Liver (tissue), 9 donors: Measurements from ENCODE around the gene CD320. TPM values are rescaled to one million over a fixed set of nuclear protein-coding genes. Genes with fewer than 3 reads are reported as not detected.

Experiments used
- DNase-seq: peaks from one replicate; pipeline ENCODE4 v3.0.0-alpha.2; 2017; ENCODE audit warnings: low spot score
- H3K27ac ChIP-seq, 2 donors: one replicate each; pipeline ENCODE4 v1.7.0; 2013; ENCODE audit warnings: inconsistent platforms in 2 of 2, low read length in 2 of 2, control low read depth in 1 of 2, low read depth in 1 of 2, mild to moderate bottlenecking in 1 of 2
- H3K27me3 ChIP-seq, 4 donors: one replicate each; pipeline versions ENCODE4 v1.6.1 to v1.7.0; 2013; ENCODE audit warnings: low read length in 3 of 4, inconsistent platforms in 1 of 4, mild to moderate bottlenecking in 1 of 4, moderate library complexity in 1 of 4; ENCODE audit not compliant: control insufficient read depth in 4 of 4, insufficient read depth in 4 of 4
- H3K36me3 ChIP-seq, 4 donors: one replicate each; pipeline versions ENCODE4 v1.6.1 to v1.7.0; 2013; ENCODE audit warnings: low read length in 3 of 4, mild to moderate bottlenecking in 3 of 4, low read depth in 1 of 4, moderate library complexity in 1 of 4; ENCODE audit not compliant: control insufficient read depth in 4 of 4, insufficient read depth in 3 of 4
- H3K4me1 ChIP-seq, 4 donors: one replicate each; pipeline versions ENCODE4 v1.6.1 to v1.7.0; 2013; ENCODE audit warnings: low read length in 3 of 4, mild to moderate bottlenecking in 3 of 4, moderate library complexity in 1 of 4; ENCODE audit not compliant: control insufficient read depth in 4 of 4, insufficient read depth in 4 of 4
- H3K4me3 ChIP-seq, 3 donors: one replicate each; pipeline versions ENCODE4 v1.6.1 to v1.7.0; 2013; ENCODE audit warnings: low read length in 3 of 3, control low read depth in 1 of 3, low read depth in 1 of 3, mild to moderate bottlenecking in 1 of 3
- H3K9ac ChIP-seq, 2 donors: one replicate each; pipeline ENCODE4 v1.7.0; 2013; ENCODE audit warnings: low read length in 2 of 2, mild to moderate bottlenecking in 2 of 2, moderate library complexity in 2 of 2, control low read depth in 1 of 2, low read depth in 1 of 2
- H3K9me3 ChIP-seq, 4 donors: one replicate each; pipeline versions ENCODE4 v1.6.1 to v1.7.0; 2013; ENCODE audit warnings: low read length in 3 of 4; ENCODE audit not compliant: control insufficient read depth in 4 of 4
- ATF3 ChIP-seq: IDR thresholded peaks from 2 replicates; pipeline ENCODE4 v1.6.1; 2016; ENCODE audit warnings: antibody characterized with exemption
- CTCF ChIP-seq: fragments of 150-350 bp; IDR thresholded peaks from 2 replicates; pipeline ENCODE4 v1.5.1; 2017; ENCODE audit warnings: improper control_type of control experiment, low read depth, low read length; ENCODE audit not compliant: missing input control
- EGR1 ChIP-seq, 2 donors: IDR thresholded peaks; 2 replicates each; pipeline ENCODE4 v1.6.1; 2016 to 2018; ENCODE audit warnings: antibody characterized with exemption in 2 of 2, low read depth in 2 of 2
- FOXA2 ChIP-seq: IDR thresholded peaks from 2 replicates; pipeline ENCODE4 v1.6.1; 2016; ENCODE audit warnings: antibody characterized with exemption
- GABPA ChIP-seq, 2 donors: IDR thresholded peaks in 1 of 2; conservative IDR thresholded peaks in 1 of 2; 2 replicates each; pipeline ENCODE4 v1.6.1; 2016; ENCODE audit warnings: antibody characterized with exemption in 2 of 2, mild to moderate bottlenecking in 1 of 2, moderate library complexity in 1 of 2
- HNF4A ChIP-seq, 2 donors: conservative IDR thresholded peaks; 2 replicates each; pipeline ENCODE4 v1.6.1; 2016; ENCODE audit warnings: antibody characterized with exemption in 2 of 2, mild to moderate bottlenecking in 2 of 2
- HNF4G ChIP-seq: IDR thresholded peaks from 2 replicates; pipeline ENCODE4 v1.6.1; 2016; ENCODE audit warnings: antibody characterized with exemption
- MAX ChIP-seq: IDR thresholded peaks from 2 replicates; pipeline ENCODE4 v1.6.1; 2016; ENCODE audit warnings: antibody characterized with exemption
- NR2F2 ChIP-seq: IDR thresholded peaks from 2 replicates; pipeline ENCODE4 v1.6.1; 2016; ENCODE audit warnings: antibody characterized with exemption
- RAD21 ChIP-seq, 2 donors: IDR thresholded peaks; 2 replicates each; pipeline ENCODE4 v1.6.1; 2016; ENCODE audit warnings: antibody characterized with exemption in 2 of 2, mild to moderate bottlenecking in 2 of 2
- REST ChIP-seq: IDR thresholded peaks from 2 replicates; pipeline ENCODE4 v1.6.1; 2016; ENCODE audit warnings: antibody characterized with exemption, mild to moderate bottlenecking
- RXRA ChIP-seq, 2 donors: IDR thresholded peaks; 2 replicates each; pipeline ENCODE4 v1.6.1; 2017 to 2018; ENCODE audit warnings: antibody characterized with exemption in 2 of 2, mild to moderate bottlenecking in 1 of 2
- SP1 ChIP-seq: IDR thresholded peaks from 2 replicates; pipeline ENCODE4 v1.6.1; 2018; ENCODE audit warnings: antibody characterized with exemption, mild to moderate bottlenecking
- TAF1 ChIP-seq: conservative IDR thresholded peaks from 2 replicates; pipeline ENCODE4 v1.6.1; 2016; ENCODE audit warnings: antibody characterized with exemption, mild to moderate bottlenecking
- YY1 ChIP-seq: IDR thresholded peaks from 2 replicates; pipeline ENCODE4 v1.6.1; 2016; ENCODE audit warnings: antibody characterized with exemption, mild to moderate bottlenecking
- WGBS: extraction: QIAGEN DNeasy Blood & Tissue Kit; methylation state at CpG from one replicate; pipeline ENCODE4 v1.1.7; 2013; 5-methylcytosine and 5-hydroxymethylcytosine counted together
- polyA plus RNA-seq, 2 donors: library from polyadenylated mRNA; stranded (reverse) in 1 of 2; unstranded in 1 of 2; fragments of 200-250 nt in 1 of 2; fragments of >200 nt in 1 of 2; fragmentation: Nextera tagmentation in 1 of 2; extraction: Ambion mirVana in 1 of 2; gene quantifications; one replicate each; pipeline versions ENCODE4 v1.2.1 to v1.2.3, GENCODE V29; 2013 to 2015
- total RNA-seq, 2 donors: library from RNA; depleted of rRNA; stranded (reverse); fragments of >200 nt; gene quantifications; one replicate each; pipeline ENCODE4 v1.2.3, GENCODE V29; 2014
- donor health status: healthy.
- donor health status: healthy.
- donor health status: healthy.
- donor health status: healthy.
- donor health status: healthy.

The CD320 gene
- total and polyA plus RNA-seq, 4 donors: 6.7 to 18.0 (median 12.6) TPM

GRCh38 chr19:8307400-8307964, 676 bp downstream of the CD320 start (continued):
- TF ChIP-seq HNF4A (conservative IDR thresholded peaks at IDR 0.05) (no peak), RXRA (IDR thresholded peaks at IDR 0.05) (no peak), YY1 (no peak), NR2F2 (no peak), RAD21 (IDR thresholded peaks at IDR 0.05) (no peak), EGR1 (IDR thresholded peaks at IDR 0.05; ENCODE audit: low read depth in 2 of 2) (no peak), FOXA2 (no peak), HNF4G (no peak), MAX (no peak)

GRCh38 chr19:8306235-8307054, 1.7 kb downstream of the CD320 start:
- no peak for DNase-seq
- H3K4me1 ChIP-seq: peaks cover 14 to 37% (median 27%) of the 10 kb centered on the region in 4 donors
- no peak overlapping the region for H3K9ac ChIP-seq
- no peaks in the 10 kb centered on the region for H3K9me3 ChIP-seq
- H3K27ac ChIP-seq: peak overlapping the region in 1 of 2 donors; percentile 53
- peaks cover 3 to 15% (median 7%) of the 10 kb centered on the region in 4 donors for H3K36me3 ChIP-seq
- 32% methylated on average over 17 of the region's 17 CpGs for WGBS
- peak overlapping the region in 1 of 3 donors; percentile 8 for H3K4me3 ChIP-seq
- TF ChIP-seq NR2F2 (peak; percentile 38), TAF1 (no peak), CTCF (no peak), REST (no peak), ATF3 (no peak), FOXA2 (no peak), SP1 (peak; percentile 30), RXRA (IDR thresholded peaks at IDR 0.05) (peak; percentile 66 to 69), GABPA (IDR thresholded peaks at IDR 0.05 in 1 of 2, conservative IDR thresholded peaks at IDR 0.05 in 1 of 2) (no peak), HNF4A (conservative IDR thresholded peaks at IDR 0.05) (peak; percentile 64 to 68)
- H3K27me3 ChIP-seq: no peaks in the 10 kb centered on the region
